H9 (cell line): ENCODE results near the gene HUS1. TPM values are rescaled to one million over a fixed set of nuclear protein-coding genes. Genes with fewer than 3 reads are reported as not detected.

Experiments used
- DNase-seq: peaks from one replicate; pipeline ENCODE4 v3.0.0-alpha.2; 2017
- H2AFZ ChIP-seq: one replicate; pipeline ENCODE4 v1.6.1; 2013; ENCODE audit warnings: mild to moderate bottlenecking, low read length, control low read depth, moderate library complexity
- H2AK5ac ChIP-seq: 2 replicates; pipeline ENCODE4 v1.6.1; 2013; ENCODE audit warnings: low read length, control low read depth, mixed read lengths; ENCODE audit not compliant: insufficient read length
- H2BK120ac ChIP-seq: one replicate; pipeline ENCODE4 v1.6.1; 2013; ENCODE audit warnings: low read depth, mild to moderate bottlenecking, low read length, control low read depth, inconsistent platforms; ENCODE audit not compliant: poor library complexity, severe bottlenecking
- H2BK12ac ChIP-seq: 2 replicates; pipeline ENCODE4 v1.6.1; 2013; ENCODE audit warnings: low read length, control low read depth, mixed read lengths, low read depth; ENCODE audit not compliant: insufficient read length
- H2BK15ac ChIP-seq: 2 replicates; pipeline ENCODE4 v1.6.1; 2013; ENCODE audit warnings: low read depth, low read length, control low read depth
- H2BK20ac ChIP-seq: one replicate; pipeline ENCODE4 v1.6.1; 2013; ENCODE audit warnings: low read depth, mild to moderate bottlenecking, low read length, control low read depth, inconsistent platforms; ENCODE audit not compliant: poor library complexity, severe bottlenecking
- H2BK5ac ChIP-seq: 2 replicates; pipeline ENCODE4 v1.6.1; 2013; ENCODE audit warnings: low read length, control low read depth, mixed read lengths; ENCODE audit not compliant: insufficient read length
- H3K14ac ChIP-seq: 2 replicates; pipeline ENCODE4 v1.6.1; 2013; ENCODE audit warnings: low read length, control low read depth; ENCODE audit not compliant: insufficient read depth
- H3K18ac ChIP-seq: 2 replicates; pipeline ENCODE4 v1.6.1; 2013; ENCODE audit warnings: low read depth, mild to moderate bottlenecking, mixed read lengths, low read length, control low read depth; ENCODE audit not compliant: insufficient read length
- H3K23ac ChIP-seq: 2 replicates; pipeline ENCODE4 v1.6.1; 2013; ENCODE audit warnings: low read length, control low read depth, mixed read lengths, low read depth; ENCODE audit not compliant: insufficient read length
- H3K23me2 ChIP-seq: 2 replicates; pipeline ENCODE4 v1.6.1; 2013; ENCODE audit warnings: low read depth, mild to moderate bottlenecking, mixed read lengths, low read length, control low read depth; ENCODE audit not compliant: insufficient read length, poor library complexity, severe bottlenecking
- H3K27ac ChIP-seq: 2 replicates; pipeline ENCODE4 v1.5.1; 2013; ENCODE audit warnings: low read length, control low read depth, mixed read lengths, low read depth; ENCODE audit not compliant: insufficient read length
- H3K27me3 ChIP-seq: 2 replicates; pipeline ENCODE4 v1.6.1; 2013; ENCODE audit warnings: low read length, control low read depth, inconsistent platforms; ENCODE audit not compliant: insufficient read depth
- H3K4ac ChIP-seq: 2 replicates; pipeline ENCODE4 v1.6.1; 2013; ENCODE audit warnings: low read depth, mild to moderate bottlenecking, control low read depth, inconsistent platforms, low read length, moderate library complexity
- H3K4me1 ChIP-seq: 2 replicates; pipeline ENCODE4 v1.6.1; 2013; ENCODE audit warnings: low read length, control low read depth, inconsistent platforms; ENCODE audit not compliant: insufficient read depth
- H3K4me2 ChIP-seq: 2 replicates; pipeline ENCODE4 v1.6.1; 2013; ENCODE audit warnings: low read length, control low read depth, mixed read lengths; ENCODE audit not compliant: insufficient read length, insufficient read depth
- H3K56ac ChIP-seq: 2 replicates; pipeline ENCODE4 v1.6.1; 2013; ENCODE audit warnings: low read depth, mild to moderate bottlenecking, mixed read lengths, low read length, control low read depth; ENCODE audit not compliant: insufficient read length
- H3K79me1 ChIP-seq: 2 replicates; pipeline ENCODE4 v1.6.1; 2013; ENCODE audit warnings: low read depth, mild to moderate bottlenecking, moderate library complexity, low read length, control low read depth, inconsistent platforms; ENCODE audit not compliant: insufficient read depth, poor library complexity, severe bottlenecking
- H3K79me2 ChIP-seq: 2 replicates; pipeline ENCODE4 v1.6.1; 2013; ENCODE audit warnings: low read length, control low read depth, inconsistent platforms; ENCODE audit not compliant: insufficient read depth
- H3K9ac ChIP-seq: 2 replicates; pipeline ENCODE4 v1.6.1; 2013; ENCODE audit warnings: low read length, control low read depth, mixed read lengths; ENCODE audit not compliant: insufficient read length; ENCODE audit errors: extremely low read depth
- H3K9me3 ChIP-seq: one replicate; pipeline ENCODE4 v1.6.1; 2013; ENCODE audit warnings: low read depth, low read length, inconsistent platforms; ENCODE audit not compliant: control insufficient read depth
- H3T11ph ChIP-seq: one replicate; pipeline ENCODE4 v1.6.1; 2013; ENCODE audit warnings: mild to moderate bottlenecking, low read length, control low read depth, inconsistent platforms
- H4K20me1 ChIP-seq: one replicate; pipeline ENCODE4 v1.6.1; 2013; ENCODE audit not compliant: control insufficient read depth, insufficient read length, insufficient read depth
- H4K5ac ChIP-seq: 2 replicates; pipeline ENCODE4 v1.6.1; 2013; ENCODE audit warnings: low read depth, mild to moderate bottlenecking, mixed read lengths, low read length, control low read depth; ENCODE audit not compliant: insufficient read length
- H4K8ac ChIP-seq: replicated peaks from 2 replicates; pipeline ENCODE4 v1.6.1; 2013; ENCODE audit warnings: low read length, control low read depth, mixed read lengths, low read depth; ENCODE audit not compliant: insufficient read length
- H4K91ac ChIP-seq: 2 replicates; pipeline ENCODE4 v1.6.1; 2013; ENCODE audit warnings: low read depth, mild to moderate bottlenecking, moderate library complexity, mixed read lengths, low read length, control low read depth; ENCODE audit not compliant: insufficient read length
- H3K27ac Mint-ChIP-seq, 3 experiments: 2 replicates in 2 of 3; 3 replicates in 1 of 3; pipeline ENCODE4 v1.8.0; 2020 to 2021; ENCODE audit warnings: mixed read lengths in 3 of 3, mild to moderate bottlenecking in 1 of 3, moderate library complexity in 1 of 3
- H3K27me3 Mint-ChIP-seq: 2 replicates; pipeline ENCODE4 v1.8.0; 2021; ENCODE audit warnings: low read depth, mild to moderate bottlenecking, moderate library complexity, mixed read lengths
- H3K36me3 Mint-ChIP-seq, 3 experiments: 2 replicates in 2 of 3; 3 replicates in 1 of 3; pipeline ENCODE4 v1.8.0; 2020 to 2021; ENCODE audit warnings: low read depth in 3 of 3, mixed read lengths in 3 of 3; ENCODE audit not compliant: insufficient read depth in 1 of 3
- H3K4me1 Mint-ChIP-seq, 2 experiments: 2 replicates each; pipeline ENCODE4 v1.8.0; 2020; ENCODE audit warnings: mixed read lengths in 2 of 2
- H3K4me3 Mint-ChIP-seq, 2 experiments: 2 replicates in 1 of 2; 3 replicates in 1 of 2; pipeline ENCODE4 v1.8.0; 2020 to 2021; ENCODE audit warnings: mild to moderate bottlenecking in 2 of 2, mixed read lengths in 2 of 2, moderate library complexity in 1 of 2
- H3K9me3 Mint-ChIP-seq, 2 experiments: 2 replicates in 1 of 2; 3 replicates in 1 of 2; pipeline ENCODE4 v1.8.0; 2020; ENCODE audit warnings: mild to moderate bottlenecking in 2 of 2, mixed read lengths in 2 of 2, moderate library complexity in 1 of 2
- CTCF ChIP-seq: fragments of 200-600 bp; sonication (generic); conservative IDR thresholded peaks from 3 replicates; pipeline ENCODE4 v1.8.0; 2021; ENCODE audit warnings: antibody characterized with exemption, mild to moderate bottlenecking
- total RNA-seq: library from RNA; stranded (reverse); gene quantifications from 2 replicates; pipeline ENCODE4 v1.2.1, GENCODE V29; 2021

Gene HUS1
- total RNA-seq, 1 experiment from 2014 or later = 43.1 TPM

- H3K27me3 Mint-ChIP-seq = no peaks in the 10 kb centered on the region; the same call in 1 of the 2 replicates
- no peaks in the 10 kb centered on the region for H3K23me2 ChIP-seq
- no peak overlapping the region for H2BK120ac ChIP-seq
- no peaks in the 10 kb centered on the region for H4K20me1 ChIP-seq
- DNase-seq = no peak
- no peaks in the 10 kb centered on the region for H3K9me3 ChIP-seq
- no peak overlapping the region for H4K8ac ChIP-seq
- peaks cover 1 to 18% (median 11%) of the 10 kb centered on the region in 3 experiments; a peak in 5 of 7 replicates for H3K36me3 Mint-ChIP-seq
- no peak overlapping the region for H3K18ac ChIP-seq
- no peak overlapping the region for H3K4me3 Mint-ChIP-seq
- H3K9ac ChIP-seq = no peak overlapping the region
- no peak overlapping the region for H4K5ac ChIP-seq
- no peak for TF ChIP-seq CTCF
- H3T11ph ChIP-seq = no peak overlapping the region
- H3K27ac Mint-ChIP-seq = peak overlapping the region in 1 of 3 experiments; percentile 69; a peak in 2 of 7 replicates
- H3K56ac ChIP-seq = no peak overlapping the region
- H2BK12ac ChIP-seq = no peak overlapping the region
- no peak overlapping the region for H2BK5ac ChIP-seq
- H4K91ac ChIP-seq = no peak overlapping the region
- H3K4me1 ChIP-seq = peaks cover 3% of the 10 kb centered on the region; the same call in 1 of the 2 replicates
- H2BK15ac ChIP-seq = no peak overlapping the region
- H2AK5ac ChIP-seq = no peak overlapping the region
- no peaks in the 10 kb centered on the region for H3K27me3 ChIP-seq
- H2BK20ac ChIP-seq = no peak overlapping the region
- no peaks in the 10 kb centered on the region for H3K79me2 ChIP-seq
- H3K27ac ChIP-seq = no peak overlapping the region
- no peak overlapping the region for H3K23ac ChIP-seq
- no peaks in the 10 kb centered on the region for H3K9me3 Mint-ChIP-seq
- H3K4me2 ChIP-seq = no peak overlapping the region
- H3K79me1 ChIP-seq = no peaks in the 10 kb centered on the region
- no peak overlapping the region for H2AFZ ChIP-seq
- H3K14ac ChIP-seq = no peak overlapping the region
- no peak overlapping the region for H3K4ac ChIP-seq
- peaks cover 30 to 33% of the 10 kb centered on the region in 2 experiments for H3K4me1 Mint-ChIP-seq
These were observed 28.0 kb downstream of the HUS1 start for GRCh38 chr7:47951374-47951773.
